ENCODE measurements around the gene FAM53C.

The FAM53C gene

GRCh38 chr5:138351056-138351455, 13.0 kb downstream of the FAM53C start:
- FAIRE-seq, result no peak
- DNase-seq (ENCODE audit: low spot score), result no peak

GRCh38 chr5:138351517-138351916, 13.5 kb downstream of the FAM53C start:
- DNase-seq (ENCODE audit: low spot score) (no peak), FAIRE-seq (no peak)

GRCh38 chr5:138352071-138352721, 14.1 kb downstream of the FAM53C start, which contains the start of gene KDM3B:
KDM3B (plus strand) TSS chr5:138352685; CDS start chr5:138352796, 111 bp downstream.
- DNase-seq (ENCODE audit: low spot score) (peak; percentile 93), FAIRE-seq (no peak)

- DNase-seq (ENCODE audit: low spot score) (peak; percentile 41), FAIRE-seq (no peak)
These were observed 14.9 kb downstream of the FAM53C start for GRCh38 chr5:138352722-138353559.

GRCh38 chr5:138353560-138354080, 15.6 kb downstream of the FAM53C start:
- DNase-seq (ENCODE audit: low spot score) (no peak), FAIRE-seq (no peak)

- FAIRE-seq (no peak), DNase-seq (ENCODE audit: low spot score) (no peak)
These were observed 16.3 kb downstream of the FAM53C start for GRCh38 chr5:138354387-138354786.

- FAIRE-seq, result no peak
- DNase-seq (ENCODE audit: low spot score), result peak; percentile 10
These were observed 16.9 kb downstream of the FAM53C start for GRCh38 chr5:138354926-138355378.

- DNase-seq (ENCODE audit: low spot score), result no peak
- no peak for FAIRE-seq
These were observed 21.6 kb downstream of the FAM53C start for GRCh38 chr5:138359621-138360020.

- DNase-seq (ENCODE audit: low spot score), result no peak
- FAIRE-seq, result no peak
These were observed 22.9 kb downstream of the FAM53C start for GRCh38 chr5:138360941-138361452.

GRCh38 chr5:138364576-138364975, 26.5 kb downstream of the FAM53C start:
- no peak for FAIRE-seq
- no peak for DNase-seq (ENCODE audit: low spot score)

GRCh38 chr5:138366632-138367382, 28.7 kb downstream of the FAM53C start:
- DNase-seq (ENCODE audit: low spot score) (no peak), FAIRE-seq (no peak)

GRCh38 chr5:138369261-138369660, 31.2 kb downstream of the FAM53C start:
- no peak for FAIRE-seq
- DNase-seq (ENCODE audit: low spot score), result no peak

GRCh38 chr5:138369706-138370105, 31.6 kb downstream of the FAM53C start:
- FAIRE-seq (no peak), DNase-seq (ENCODE audit: low spot score) (no peak)

- FAIRE-seq (no peak), DNase-seq (ENCODE audit: low spot score) (no peak)
These were observed 32.5 kb downstream of the FAM53C start for GRCh38 chr5:138370537-138370936.

- DNase-seq (ENCODE audit: low spot score), result no peak
- no peak for FAIRE-seq
These were observed 33.4 kb downstream of the FAM53C start for GRCh38 chr5:138371454-138371853.

GRCh38 chr5:138372225-138372624, 34.2 kb downstream of the FAM53C start:
- FAIRE-seq (no peak), DNase-seq (ENCODE audit: low spot score) (no peak)

GRCh38 chr5:138372653-138373052, 34.6 kb downstream of the FAM53C start:
- FAIRE-seq, result no peak
- no peak for DNase-seq (ENCODE audit: low spot score)

GRCh38 chr5:138382347-138382746, 44.3 kb downstream of the FAM53C start:
- FAIRE-seq, result no peak
- no peak for DNase-seq (ENCODE audit: low spot score)

GRCh38 chr5:138385660-138386059, 47.6 kb downstream of the FAM53C start:
- no peak for FAIRE-seq
- no peak for DNase-seq (ENCODE audit: low spot score)

- FAIRE-seq, result no peak
- DNase-seq (ENCODE audit: low spot score), result no peak
These were observed 48.2 kb downstream of the FAM53C start for GRCh38 chr5:138386290-138386689.

GRCh38 chr5:138389332-138389731, 51.3 kb downstream of the FAM53C start:
- FAIRE-seq (no peak), DNase-seq (ENCODE audit: low spot score) (no peak)

Data from urothelium cell line (cell line).